ENCODE measurements around the gene CD47.
A peak's percentile ranks its signal among the peaks of the same experiment; 100 is the strongest.

CD47 gene

DNA sequence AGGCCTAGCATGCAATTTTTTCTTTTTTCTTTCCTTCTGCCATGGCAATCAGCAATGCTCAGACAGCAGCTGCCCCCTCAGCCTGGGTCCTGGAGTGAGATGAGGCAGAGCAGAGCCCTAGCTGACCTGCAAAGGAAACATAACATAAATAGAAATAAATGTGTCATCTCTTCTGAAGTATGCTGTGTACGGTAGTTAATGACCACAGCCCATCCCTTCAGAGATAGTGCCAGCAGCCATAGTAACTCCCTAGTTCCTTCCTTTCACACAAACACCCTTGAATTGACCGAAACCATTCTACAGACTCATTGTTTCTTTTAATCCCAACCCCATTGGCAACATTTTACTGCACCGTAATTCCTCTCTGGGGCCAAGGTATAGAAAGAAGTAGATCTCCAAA, 8.4 kb upstream of the CD47 start:
- Histone ChIP-seq H3K36me3 (ENCODE audit: control insufficient read depth in 4 of 4, insufficient read depth in 4 of 4, low read length in 3 of 4) (no peaks in the 10 kb centered on the region), H3K4me1 (ENCODE audit: control extremely low read depth in 1 of 4, control insufficient read depth in 4 of 4, insufficient read depth in 4 of 4, low read length in 3 of 4) (peaks cover 39 to 75% (median 46%) of the 10 kb centered on the region in 4 experiments), H3K27ac (ENCODE audit: insufficient read depth in 1 of 2, low read depth in 1 of 2, low read length in 2 of 2, poor library complexity in 1 of 2, severe bottlenecking in 2 of 2) (peak overlapping the region; percentile 35 to 72), H3K27me3 (replicated peaks in 2 of 5; ENCODE audit: control insufficient read depth in 4 of 5, insufficient read depth in 5 of 5, low read length in 4 of 5) (no peaks in the 10 kb centered on the region), H3K9me3 (ENCODE audit: control extremely low read depth in 1 of 5, control insufficient read depth in 4 of 5, insufficient read depth in 2 of 5, low read depth in 1 of 5, low read length in 4 of 5) (no peaks in the 10 kb centered on the region), H3K4me3 (ENCODE audit: control insufficient read depth in 1 of 7, extremely low read depth in 1 of 7, insufficient read depth in 4 of 7, low read depth in 2 of 7, low read length in 6 of 7) (peak overlapping the region in 4 of 7 experiments; percentile 12 to 16 (median 12))
- no CpG with 5 or more reads among the region's 3 CpGs for WGBS (ENCODE audit: insufficient coverage)
- ChIA-PET POLR2A (interaction anchor here (0.6 kb wide), 1 partner anchor 287 kb away, joined by 7 read pairs; no protein-coding TSS in a partner anchor), CTCF (interaction anchor here (0.6 to 1.2 kb wide), 3 partner anchors 11 to 58 kb away, joined by 3 to 5 read pairs (median 3); no protein-coding TSS in a partner anchor)
- DNase-seq: peak in 2 of 3 donors; percentile 64 to 77

- Histone ChIP-seq H3K36me3 (ENCODE audit: control insufficient read depth in 4 of 4, insufficient read depth in 4 of 4, low read length in 3 of 4) (no peaks in the 10 kb centered on the region), H3K4me1 (ENCODE audit: control extremely low read depth in 1 of 4, control insufficient read depth in 4 of 4, insufficient read depth in 4 of 4, low read length in 3 of 4) (peaks cover 39 to 65% (median 44%) of the 10 kb centered on the region in 4 experiments), H3K9me3 (ENCODE audit: control extremely low read depth in 1 of 5, control insufficient read depth in 4 of 5, insufficient read depth in 2 of 5, low read depth in 1 of 5, low read length in 4 of 5) (no peaks in the 10 kb centered on the region), H3K4me3 (ENCODE audit: control insufficient read depth in 1 of 7, extremely low read depth in 1 of 7, insufficient read depth in 4 of 7, low read depth in 2 of 7, low read length in 6 of 7) (no peak overlapping the region), H3K27ac (ENCODE audit: insufficient read depth in 1 of 2, low read depth in 1 of 2, low read length in 2 of 2, poor library complexity in 1 of 2, severe bottlenecking in 2 of 2) (no peak overlapping the region), H3K27me3 (replicated peaks in 2 of 5; ENCODE audit: control insufficient read depth in 4 of 5, insufficient read depth in 5 of 5, low read length in 4 of 5) (no peaks in the 10 kb centered on the region)
- no CpG with 5 or more reads among the region's 2 CpGs for WGBS (ENCODE audit: insufficient coverage)
- ChIA-PET POLR2A (interaction anchor here (0.6 kb wide), 1 partner anchor 26 kb away, joined by 3 read pairs; no protein-coding TSS in a partner anchor), CTCF (interaction anchor here (2.0 kb wide), 1 partner anchor 9 kb away, joined by 4 read pairs; no protein-coding TSS in a partner anchor)
- DNase-seq: no peak
These were observed 7.2 kb upstream of the CD47 start for GRCh38 chr3:108098003-108098370.

DNA sequence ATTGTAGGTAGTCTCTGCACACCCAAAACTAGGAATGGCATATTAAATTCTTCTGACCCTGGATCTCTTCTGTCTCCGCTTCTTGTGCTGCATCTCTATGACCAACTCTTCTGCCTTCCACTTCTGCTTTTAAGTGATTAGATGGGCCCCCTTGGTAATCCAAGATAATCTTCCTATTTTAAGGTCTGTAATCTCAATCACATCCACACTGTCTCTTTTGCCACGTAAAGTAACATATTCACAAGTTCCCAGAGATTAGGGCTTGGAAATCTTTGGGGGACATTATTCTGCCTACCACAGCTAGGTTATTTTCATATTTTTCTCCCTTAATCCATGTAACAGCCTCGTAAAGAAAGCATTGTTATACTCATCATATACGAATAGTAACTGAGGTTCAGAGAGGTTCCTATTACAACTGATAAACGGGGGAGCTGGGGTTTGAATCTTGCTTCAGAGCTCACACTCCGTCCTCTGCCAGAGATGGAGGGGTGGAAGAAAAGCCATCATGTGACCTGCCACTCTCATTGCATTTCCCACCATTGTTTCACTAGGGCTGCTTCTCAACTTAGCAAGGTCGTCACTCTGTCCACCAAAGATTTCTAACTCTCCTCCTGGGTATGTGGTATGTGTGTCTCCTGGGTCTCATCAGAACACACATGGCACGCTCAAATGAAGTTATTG, 6.6 kb upstream of the CD47 start:
- no peak overlapping the region for H3K4me3 ChIP-seq (ENCODE audit: control insufficient read depth in 1 of 7, extremely low read depth in 1 of 7, insufficient read depth in 4 of 7, low read depth in 2 of 7, low read length in 6 of 7)
- 100% methylated on average over 5 of the region's 8 CpGs for WGBS (ENCODE audit: insufficient coverage)
- POLR2A ChIA-PET: no interaction called here

DNA sequence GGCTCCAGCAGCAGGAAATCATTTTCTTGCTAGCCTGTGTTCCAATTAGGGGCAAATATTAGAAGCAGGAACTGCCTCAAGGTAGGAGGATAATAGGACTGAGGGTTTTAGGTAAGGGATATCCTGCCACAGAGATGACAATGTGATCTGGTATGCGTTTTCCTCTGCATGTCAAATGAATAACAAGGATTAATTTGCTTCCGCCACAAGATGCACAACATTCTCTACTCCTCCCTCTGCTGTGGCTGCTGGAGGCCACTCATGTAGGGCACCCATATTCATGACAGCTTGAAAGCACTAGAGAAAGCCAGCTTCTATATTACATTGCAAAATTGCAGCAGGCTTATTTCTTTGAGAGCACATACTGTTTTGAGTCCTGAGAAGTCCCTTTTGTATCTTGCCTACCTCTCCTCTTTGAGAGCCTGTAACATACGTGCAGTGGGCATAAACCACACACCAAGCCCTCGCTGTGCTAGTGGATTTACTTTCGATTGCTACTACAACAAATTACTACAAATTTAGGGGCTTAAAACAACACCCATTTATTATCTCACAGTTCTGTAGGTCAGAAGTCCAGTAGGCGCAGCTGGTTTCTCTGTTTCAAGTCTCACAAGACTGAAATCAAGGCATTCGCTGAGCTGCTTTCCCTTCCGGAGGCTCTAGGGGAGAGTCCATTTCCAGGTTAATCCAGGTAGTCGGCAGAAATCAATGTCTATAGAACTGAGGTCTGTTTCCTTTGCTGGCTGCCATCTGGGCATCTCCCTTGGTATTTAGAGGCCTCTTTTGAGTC, 5.9 kb upstream of the CD47 start:
- Histone ChIP-seq H3K9me3 (ENCODE audit: control extremely low read depth in 1 of 5, control insufficient read depth in 4 of 5, insufficient read depth in 2 of 5, low read depth in 1 of 5, low read length in 4 of 5) (no peaks in the 10 kb centered on the region), H3K4me3 (ENCODE audit: control insufficient read depth in 1 of 7, extremely low read depth in 1 of 7, insufficient read depth in 4 of 7, low read depth in 2 of 7, low read length in 6 of 7) (no peak overlapping the region), H3K27ac (ENCODE audit: insufficient read depth in 1 of 2, low read depth in 1 of 2, low read length in 2 of 2, poor library complexity in 1 of 2, severe bottlenecking in 2 of 2) (no peak overlapping the region), H3K27me3 (replicated peaks in 2 of 5; ENCODE audit: control insufficient read depth in 4 of 5, insufficient read depth in 5 of 5, low read length in 4 of 5) (no peaks in the 10 kb centered on the region), H3K4me1 (ENCODE audit: control extremely low read depth in 1 of 4, control insufficient read depth in 4 of 4, insufficient read depth in 4 of 4, low read length in 3 of 4) (peaks cover 28 to 65% (median 36%) of the 10 kb centered on the region in 4 experiments), H3K36me3 (ENCODE audit: control insufficient read depth in 4 of 4, insufficient read depth in 4 of 4, low read length in 3 of 4) (no peaks in the 10 kb centered on the region)
- POLR2A ChIA-PET: no interaction called here
- CTCF ChIA-PET: interaction anchor here (0.9 to 2.0 kb wide), 4 partner anchors 7 to 56 kb away, joined by 4 to 6 read pairs (median 4); no protein-coding TSS in a partner anchor
- no peak for DNase-seq
- 98% methylated on average over 9 of the region's 9 CpGs for WGBS (ENCODE audit: insufficient coverage)

More for the DNA sequence above, 6.6 kb upstream of the CD47 start:
- no peaks in the 10 kb centered on the region for H3K36me3 ChIP-seq (ENCODE audit: control insufficient read depth in 4 of 4, insufficient read depth in 4 of 4, low read length in 3 of 4)
- peaks cover 34 to 65% (median 39%) of the 10 kb centered on the region in 4 experiments for H3K4me1 ChIP-seq (ENCODE audit: control extremely low read depth in 1 of 4, control insufficient read depth in 4 of 4, insufficient read depth in 4 of 4, low read length in 3 of 4)
- CTCF ChIA-PET: interaction anchor here (1.5 to 2.0 kb wide), 3 partner anchors 8 to 56 kb away, joined by 4 to 6 read pairs (median 4); no protein-coding TSS in a partner anchor
- DNase-seq: no peak
- no peaks in the 10 kb centered on the region for H3K27me3 ChIP-seq (replicated peaks in 2 of 5; ENCODE audit: control insufficient read depth in 4 of 5, insufficient read depth in 5 of 5, low read length in 4 of 5)
- H3K27ac ChIP-seq (ENCODE audit: insufficient read depth in 1 of 2, low read depth in 1 of 2, low read length in 2 of 2, poor library complexity in 1 of 2, severe bottlenecking in 2 of 2): no peak overlapping the region
- H3K9me3 ChIP-seq (ENCODE audit: control extremely low read depth in 1 of 5, control insufficient read depth in 4 of 5, insufficient read depth in 2 of 5, low read depth in 1 of 5, low read length in 4 of 5): no peaks in the 10 kb centered on the region

DNA sequence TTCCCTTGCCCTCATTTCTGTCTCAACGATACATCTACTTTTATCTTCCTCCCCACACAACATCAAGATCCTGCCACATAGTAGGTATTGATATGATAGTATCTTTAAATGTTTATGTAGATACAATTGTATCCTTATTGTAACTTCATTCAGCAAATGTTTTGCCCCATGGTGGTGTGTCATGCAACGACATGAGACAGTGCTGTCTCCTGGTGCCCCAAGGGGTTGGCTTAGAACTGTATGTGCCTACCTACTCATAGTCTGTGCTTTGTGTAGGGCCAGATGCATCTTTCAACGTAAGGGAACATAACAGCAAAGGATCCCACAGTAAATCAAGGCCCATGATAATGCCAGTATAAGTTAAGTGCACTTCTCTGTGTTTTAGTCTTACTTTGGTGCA, 2.8 kb upstream of the CD47 start:
- ChIA-PET CTCF (interaction anchor here (1.4 to 2.3 kb wide), 4 partner anchors 13 to 28 kb away, joined by 3 to 7 read pairs (median 4); no protein-coding TSS in a partner anchor), POLR2A (no interaction called here)
- Histone ChIP-seq H3K36me3 (ENCODE audit: control insufficient read depth in 4 of 4, insufficient read depth in 4 of 4, low read length in 3 of 4) (no peaks in the 10 kb centered on the region), H3K4me3 (ENCODE audit: control insufficient read depth in 1 of 7, extremely low read depth in 1 of 7, insufficient read depth in 4 of 7, low read depth in 2 of 7, low read length in 6 of 7) (no peak overlapping the region), H3K27me3 (replicated peaks in 2 of 5; ENCODE audit: control insufficient read depth in 4 of 5, insufficient read depth in 5 of 5, low read length in 4 of 5) (no peaks in the 10 kb centered on the region), H3K27ac (ENCODE audit: insufficient read depth in 1 of 2, low read depth in 1 of 2, low read length in 2 of 2, poor library complexity in 1 of 2, severe bottlenecking in 2 of 2) (no peak overlapping the region), H3K4me1 (ENCODE audit: control extremely low read depth in 1 of 4, control insufficient read depth in 4 of 4, insufficient read depth in 4 of 4, low read length in 3 of 4) (peaks cover 10 to 50% (median 21%) of the 10 kb centered on the region in 4 experiments), H3K9me3 (ENCODE audit: control extremely low read depth in 1 of 5, control insufficient read depth in 4 of 5, insufficient read depth in 2 of 5, low read depth in 1 of 5, low read length in 4 of 5) (no peaks in the 10 kb centered on the region)
- DNase-seq: no peak
- WGBS (ENCODE audit: insufficient coverage): 94% methylated on average over 2 of the region's 3 CpGs

DNA sequence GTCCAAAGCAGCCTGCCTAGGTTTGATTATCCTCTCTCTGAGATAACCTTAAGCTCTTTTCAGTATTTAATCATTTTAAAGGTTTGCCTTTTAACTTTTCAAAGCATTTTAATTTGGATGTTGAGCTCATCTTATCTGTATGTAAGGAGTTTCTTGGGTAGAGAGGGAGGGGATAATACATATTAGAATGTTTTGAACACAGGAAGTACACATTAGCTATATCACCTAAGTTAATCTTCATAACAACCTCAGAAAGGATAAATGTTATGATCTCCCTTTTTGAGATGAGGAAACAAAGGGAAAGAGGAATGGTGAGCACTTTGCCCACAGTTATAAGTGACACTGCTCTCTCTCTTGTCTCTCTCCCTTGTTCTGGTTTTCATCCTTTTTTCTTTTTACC, 2.2 kb upstream of the CD47 start:
- ChIA-PET CTCF (interaction anchor here (0.7 to 2.3 kb wide), 6 partner anchors 13 to 139 kb away, joined by 3 to 9 read pairs (median 4); no protein-coding TSS in a partner anchor), POLR2A (interaction anchor here (0.6 to 0.7 kb wide), 2 partner anchors 79 to 402 kb away, joined by 4 to 5 read pairs; no protein-coding TSS in a partner anchor)
- Histone ChIP-seq H3K4me3 (ENCODE audit: control insufficient read depth in 1 of 7, extremely low read depth in 1 of 7, insufficient read depth in 4 of 7, low read depth in 2 of 7, low read length in 6 of 7) (no peak overlapping the region), H3K9me3 (ENCODE audit: control extremely low read depth in 1 of 5, control insufficient read depth in 4 of 5, insufficient read depth in 2 of 5, low read depth in 1 of 5, low read length in 4 of 5) (no peaks in the 10 kb centered on the region), H3K27me3 (replicated peaks in 2 of 5; ENCODE audit: control insufficient read depth in 4 of 5, insufficient read depth in 5 of 5, low read length in 4 of 5) (no peaks in the 10 kb centered on the region), H3K27ac (ENCODE audit: insufficient read depth in 1 of 2, low read depth in 1 of 2, low read length in 2 of 2, poor library complexity in 1 of 2, severe bottlenecking in 2 of 2) (no peak overlapping the region), H3K36me3 (ENCODE audit: control insufficient read depth in 4 of 4, insufficient read depth in 4 of 4, low read length in 3 of 4) (no peaks in the 10 kb centered on the region), H3K4me1 (ENCODE audit: control extremely low read depth in 1 of 4, control insufficient read depth in 4 of 4, insufficient read depth in 4 of 4, low read length in 3 of 4) (peaks cover 12 to 50% (median 23%) of the 10 kb centered on the region in 4 experiments)
- no peak for DNase-seq
